ENCODE data around the gene HNF1B. TPM values are rescaled to one million over a fixed set of nuclear protein-coding genes. Genes with fewer than 3 reads are reported as not detected.

HNF1B gene
- total RNA-seq, 1 donor from 2014 or later: not detected

- DNase-seq (no peak), ATAC-seq (ENCODE audit: poor library complexity) (no peak)
- intact Hi-C loops (cut with DNase I): no loop called here
These were observed 30.0 kb downstream of the HNF1B start for GRCh38 chr17:37714897-37715296.

- intact Hi-C loops (cut with DNase I): no loop called here
- DNase-seq: no peak
- ATAC-seq (ENCODE audit: poor library complexity): no peak
These were observed 31.2 kb downstream of the HNF1B start for GRCh38 chr17:37713624-37714023.

- DNase-seq: no peak
- intact Hi-C loops (cut with DNase I): no loop called here
- ATAC-seq (ENCODE audit: poor library complexity): no peak
These were observed 31.8 kb downstream of the HNF1B start for GRCh38 chr17:37713028-37713431.

GRCh38 chr17:37711113-37711512 lies 33.7 kb downstream of the HNF1B start:
- intact Hi-C loops (cut with DNase I): no loop called here
- ATAC-seq (ENCODE audit: poor library complexity) (no peak), DNase-seq (no peak)

- DNase-seq (no peak), ATAC-seq (ENCODE audit: poor library complexity) (peak; percentile 20)
- intact Hi-C loops (cut with DNase I): no loop called here
These were observed 34.4 kb downstream of the HNF1B start for GRCh38 chr17:37710344-37710886.

- intact Hi-C loops (cut with DNase I): no loop called here
- no peak for DNase-seq
- no peak for ATAC-seq (ENCODE audit: poor library complexity)
These were observed 36.1 kb downstream of the HNF1B start for GRCh38 chr17:37708616-37709212.

GRCh38 chr17:37708008-37708615 lies 36.7 kb downstream of the HNF1B start:
- intact Hi-C loops (cut with DNase I): no loop called here

GRCh38 chr17:37706446-37706845 lies 38.4 kb downstream of the HNF1B start:
- ATAC-seq (ENCODE audit: poor library complexity) (no peak), DNase-seq (no peak)
- intact Hi-C loops (cut with DNase I): no loop called here

More at GRCh38 chr17:37708008-37708615, 36.7 kb downstream of the HNF1B start:
- ATAC-seq (ENCODE audit: poor library complexity): peak; percentile 38
- no peak for DNase-seq

- intact Hi-C loops (cut with DNase I): no loop called here
These were observed 42.3 kb downstream of the HNF1B start for GRCh38 chr17:37702598-37702997.

GRCh38 chr17:37701496-37701898 lies 43.4 kb downstream of the HNF1B start:
- DNase-seq (no peak), ATAC-seq (ENCODE audit: poor library complexity) (peak; percentile 71)
- intact Hi-C loops (cut with DNase I): no loop called here

More at GRCh38 chr17:37702598-37702997, 42.3 kb downstream of the HNF1B start:
- ATAC-seq (ENCODE audit: poor library complexity) (no peak), DNase-seq (no peak)

GRCh38 chr17:37700881-37701280 lies 44.0 kb downstream of the HNF1B start:
- peak; percentile 90 for ATAC-seq (ENCODE audit: poor library complexity)
- intact Hi-C loops (cut with DNase I): no loop called here
- peak; percentile 46 for DNase-seq

- DNase-seq (no peak), ATAC-seq (ENCODE audit: poor library complexity) (no peak)
- intact Hi-C loops (cut with DNase I): no loop called here
These were observed 45.4 kb downstream of the HNF1B start for GRCh38 chr17:37699285-37699973.

GRCh38 chr17:37698911-37699255 lies 46.0 kb downstream of the HNF1B start:
- intact Hi-C loops (cut with DNase I): no loop called here
- DNase-seq (no peak), ATAC-seq (ENCODE audit: poor library complexity) (no peak)

GRCh38 chr17:37698132-37698910 lies 46.5 kb downstream of the HNF1B start:
- intact Hi-C loops (cut with DNase I): no loop called here
- no peak for ATAC-seq (ENCODE audit: poor library complexity)

GRCh38 chr17:37697381-37697780 lies 47.5 kb downstream of the HNF1B start:
- DNase-seq (no peak), ATAC-seq (ENCODE audit: poor library complexity) (no peak)
- intact Hi-C loops (cut with DNase I): no loop called here

More at GRCh38 chr17:37698132-37698910, 46.5 kb downstream of the HNF1B start:
- DNase-seq: no peak

- intact Hi-C loops (cut with DNase I): no loop called here
- ATAC-seq (ENCODE audit: poor library complexity) (no peak), DNase-seq (no peak)
These were observed 48.5 kb downstream of the HNF1B start for GRCh38 chr17:37696366-37696765.

GRCh38 chr17:37695726-37696125 lies 49.1 kb downstream of the HNF1B start:
- no peak for ATAC-seq (ENCODE audit: poor library complexity)
- intact Hi-C loops (cut with DNase I): no loop called here
- no peak for DNase-seq

GRCh38 chr17:37694734-37695133 lies 50.1 kb downstream of the HNF1B start:
- ATAC-seq (ENCODE audit: poor library complexity) (no peak), DNase-seq (no peak)
- intact Hi-C loops (cut with DNase I): no loop called here

GRCh38 chr17:37693328-37693727 lies 51.5 kb downstream of the HNF1B start:
- ATAC-seq (ENCODE audit: poor library complexity) (no peak), DNase-seq (no peak)
- intact Hi-C loops (cut with DNase I): no loop called here
